Measurements from ENCODE around the gene ROBO1.

DNA sequence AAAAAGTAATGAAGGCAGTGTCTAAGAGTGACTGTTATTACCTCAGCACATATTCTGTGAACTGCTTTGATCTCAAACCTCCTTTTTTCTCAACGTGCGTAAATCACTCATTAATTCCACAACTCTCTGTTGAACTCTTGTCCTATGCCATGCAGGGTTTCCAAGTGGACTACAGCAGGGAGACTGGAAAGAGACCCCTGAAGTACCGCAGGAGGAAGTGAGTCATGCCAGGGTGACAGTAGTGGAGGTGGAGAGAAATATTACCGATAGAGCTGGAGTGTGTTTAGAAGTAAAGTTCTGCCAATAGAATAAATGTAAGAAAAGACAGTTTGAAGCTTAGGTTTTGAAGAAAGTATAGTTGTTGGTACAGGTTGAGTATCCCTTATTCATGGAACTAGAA lies 908.9 kb downstream of the ROBO1 start:
- TF ChIP-seq, protein P1, sequence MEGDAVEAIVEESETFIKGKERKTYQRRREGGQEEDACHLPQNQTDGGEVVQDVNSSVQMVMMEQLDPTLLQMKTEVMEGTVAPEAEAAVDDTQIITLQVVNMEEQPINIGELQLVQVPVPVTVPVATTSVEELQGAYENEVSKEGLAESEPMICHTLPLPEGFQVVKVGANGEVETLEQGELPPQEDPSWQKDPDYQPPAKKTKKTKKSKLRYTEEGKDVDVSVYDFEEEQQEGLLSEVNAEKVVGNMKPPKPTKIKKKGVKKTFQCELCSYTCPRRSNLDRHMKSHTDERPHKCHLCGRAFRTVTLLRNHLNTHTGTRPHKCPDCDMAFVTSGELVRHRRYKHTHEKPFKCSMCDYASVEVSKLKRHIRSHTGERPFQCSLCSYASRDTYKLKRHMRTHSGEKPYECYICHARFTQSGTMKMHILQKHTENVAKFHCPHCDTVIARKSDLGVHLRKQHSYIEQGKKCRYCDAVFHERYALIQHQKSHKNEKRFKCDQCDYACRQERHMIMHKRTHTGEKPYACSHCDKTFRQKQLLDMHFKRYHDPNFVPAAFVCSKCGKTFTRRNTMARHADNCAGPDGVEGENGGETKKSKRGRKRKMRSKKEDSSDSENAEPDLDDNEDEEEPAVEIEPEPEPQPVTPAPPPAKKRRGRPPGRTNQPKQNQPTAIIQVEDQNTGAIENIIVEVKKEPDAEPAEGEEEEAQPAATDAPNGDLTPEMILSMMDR (conservative IDR thresholded peaks at IDR 0.05; ENCODE audit: low read depth, low read length): no peak
- TF ChIP-seq EZH2 (IDR thresholded peaks at IDR 0.05; ENCODE audit: low read length, unreplicated experiment): no peak

Measured in PC-3 (cell line).